Transverse colon (tissue), 4 donors: Measurements from ENCODE around the gene FAM120AOS.

Source experiments
- POLR2A ChIP-seq: fragments of 450-650 bp; IDR thresholded peaks from one replicate; pipeline ENCODE4 v1.6.1; 2016; ENCODE audit warnings: antibody characterized with exemption, mild to moderate bottlenecking, moderate library complexity
- POLR2AphosphoS5 ChIP-seq, 3 donors: sonication (generic); formaldehyde crosslinking; IDR thresholded peaks; one replicate each; pipeline ENCODE4 v1.6.1; 2016; ENCODE audit warnings: antibody characterized with exemption in 3 of 3
- TF ChIP-seq, protein P1 (sequence below), 5 experiments: fragments of 200-600 bp in 3 of 5; fragments of 450-650 bp in 2 of 5; sonication (generic) in 3 of 5; IDR thresholded peaks; 1 replicate in 2 of 5; 2 replicates in 3 of 5; pipeline ENCODE4 v1.5.1; 2016 to 2017; ENCODE audit warnings: antibody characterized with exemption in 5 of 5, inconsistent platforms in 3 of 5, mild to moderate bottlenecking in 2 of 5, moderate library complexity in 1 of 5

DNA sequence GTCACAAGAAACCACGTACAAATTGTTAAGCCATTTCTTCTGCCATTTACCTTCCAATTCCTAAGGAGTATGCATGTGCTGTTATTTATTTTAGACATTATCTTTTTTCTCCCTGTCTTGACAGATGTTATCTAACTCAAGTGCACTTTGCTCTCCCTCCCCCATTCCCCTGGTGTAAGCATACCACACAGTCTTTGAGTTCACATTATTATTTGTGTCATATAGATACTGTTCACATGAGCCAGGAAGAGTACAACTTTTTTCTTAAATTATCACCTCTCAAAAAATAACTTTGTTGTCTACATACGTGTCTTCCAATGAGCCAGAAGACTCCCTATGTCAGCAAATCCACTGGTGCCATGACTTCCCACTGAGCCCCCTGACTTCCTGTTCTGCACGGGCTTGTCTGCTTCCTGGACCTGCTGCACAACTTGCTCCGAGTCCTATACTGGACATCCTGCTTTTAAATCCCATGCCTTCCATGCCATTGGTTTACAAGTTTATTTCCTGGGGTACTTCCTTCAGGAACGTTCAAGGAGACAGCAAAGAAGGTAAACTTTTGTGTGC is 21.8 kb downstream of the FAM120AOS start:
- TF ChIP-seq, protein P1, sequence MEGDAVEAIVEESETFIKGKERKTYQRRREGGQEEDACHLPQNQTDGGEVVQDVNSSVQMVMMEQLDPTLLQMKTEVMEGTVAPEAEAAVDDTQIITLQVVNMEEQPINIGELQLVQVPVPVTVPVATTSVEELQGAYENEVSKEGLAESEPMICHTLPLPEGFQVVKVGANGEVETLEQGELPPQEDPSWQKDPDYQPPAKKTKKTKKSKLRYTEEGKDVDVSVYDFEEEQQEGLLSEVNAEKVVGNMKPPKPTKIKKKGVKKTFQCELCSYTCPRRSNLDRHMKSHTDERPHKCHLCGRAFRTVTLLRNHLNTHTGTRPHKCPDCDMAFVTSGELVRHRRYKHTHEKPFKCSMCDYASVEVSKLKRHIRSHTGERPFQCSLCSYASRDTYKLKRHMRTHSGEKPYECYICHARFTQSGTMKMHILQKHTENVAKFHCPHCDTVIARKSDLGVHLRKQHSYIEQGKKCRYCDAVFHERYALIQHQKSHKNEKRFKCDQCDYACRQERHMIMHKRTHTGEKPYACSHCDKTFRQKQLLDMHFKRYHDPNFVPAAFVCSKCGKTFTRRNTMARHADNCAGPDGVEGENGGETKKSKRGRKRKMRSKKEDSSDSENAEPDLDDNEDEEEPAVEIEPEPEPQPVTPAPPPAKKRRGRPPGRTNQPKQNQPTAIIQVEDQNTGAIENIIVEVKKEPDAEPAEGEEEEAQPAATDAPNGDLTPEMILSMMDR (IDR thresholded peaks at IDR 0.05) = no peak
- TF ChIP-seq POLR2A (no peak), POLR2AphosphoS5 (IDR thresholded peaks at IDR 0.05) (no peak)
